Neuronal stem cell (in vitro differentiated cells): ENCODE measurements around the gene KIAA0586.

Source experiments
- DNase-seq: peaks from one replicate; pipeline ENCODE4 v3.0.0-alpha.2; 2013; ENCODE audit warnings: low spot score
- H2AFZ ChIP-seq: one replicate; pipeline ENCODE4 v1.6.1; 2013; ENCODE audit warnings: mild to moderate bottlenecking, low read length, inconsistent platforms
- H2AK5ac ChIP-seq: 2 replicates; pipeline ENCODE4 v1.6.1; 2013; ENCODE audit warnings: low read depth, mild to moderate bottlenecking, inconsistent platforms, low read length, moderate library complexity, mixed read lengths
- H2BK120ac ChIP-seq: 2 replicates; pipeline ENCODE4 v1.6.1; 2013; ENCODE audit warnings: low read depth, mild to moderate bottlenecking, inconsistent platforms, low read length, moderate library complexity, mixed read lengths
- H2BK12ac ChIP-seq: one replicate; pipeline ENCODE4 v1.6.1; 2013; ENCODE audit warnings: low read length, inconsistent platforms
- H2BK15ac ChIP-seq: 2 replicates; pipeline ENCODE4 v1.6.1; 2013; ENCODE audit warnings: mild to moderate bottlenecking, low read length, inconsistent platforms, mixed read lengths
- H2BK5ac ChIP-seq: one replicate; pipeline ENCODE4 v1.6.1; 2013; ENCODE audit warnings: inconsistent platforms, mild to moderate bottlenecking, low read length, moderate library complexity
- H3K14ac ChIP-seq: one replicate; pipeline ENCODE4 v1.6.1; 2013; ENCODE audit warnings: low read length, inconsistent platforms
- H3K18ac ChIP-seq: 2 replicates; pipeline ENCODE4 v1.6.1; 2013; ENCODE audit warnings: low read length, inconsistent platforms
- H3K23ac ChIP-seq: 2 replicates; pipeline ENCODE4 v1.6.1; 2013; ENCODE audit warnings: low read depth, mild to moderate bottlenecking, mixed read lengths, low read length, inconsistent platforms; ENCODE audit not compliant: poor library complexity
- H3K27ac ChIP-seq: replicated peaks from 3 replicates; pipeline ENCODE4 v1.5.1; 2013; ENCODE audit warnings: low read length, inconsistent platforms
- H3K27me3 ChIP-seq, 3 experiments: 2 replicates each; pipeline ENCODE4 v1.6.1; 2013; ENCODE audit warnings: low read length in 3 of 3, mild to moderate bottlenecking in 2 of 3, inconsistent platforms in 1 of 3, low read depth in 1 of 3, mixed read lengths in 1 of 3, moderate library complexity in 1 of 3; ENCODE audit not compliant: control insufficient read depth in 3 of 3, insufficient read depth in 3 of 3
- H3K36me3 ChIP-seq, 2 donors: replicated peaks in 1 of 2; 2 replicates each; pipeline ENCODE4 v1.6.1; 2013; ENCODE audit warnings: low read length in 2 of 2; ENCODE audit not compliant: control insufficient read depth in 2 of 2, insufficient read depth in 2 of 2
- H3K4ac ChIP-seq: 2 replicates; pipeline ENCODE4 v1.6.1; 2013; ENCODE audit warnings: inconsistent platforms, mild to moderate bottlenecking, low read length, moderate library complexity
- H3K4me1 ChIP-seq, 2 donors: 1 replicate in 1 of 2; 2 replicates in 1 of 2; pipeline ENCODE4 v1.6.1; 2013; ENCODE audit warnings: low read length in 2 of 2, low read depth in 1 of 2; ENCODE audit not compliant: control insufficient read depth in 2 of 2, insufficient read depth in 1 of 2
- H3K4me2 ChIP-seq: one replicate; pipeline ENCODE4 v1.6.1; 2013; ENCODE audit warnings: mild to moderate bottlenecking, low read length, inconsistent platforms; ENCODE audit not compliant: insufficient read depth, poor library complexity, severe bottlenecking
- H3K4me3 ChIP-seq, 2 donors: 2 replicates each; pipeline ENCODE4 v1.5.1; 2013; ENCODE audit warnings: low read length in 2 of 2, mild to moderate bottlenecking in 2 of 2, inconsistent platforms in 1 of 2, moderate library complexity in 1 of 2
- H3K79me1 ChIP-seq: one replicate; pipeline ENCODE4 v1.6.1; 2013; ENCODE audit warnings: low read depth, mild to moderate bottlenecking, inconsistent platforms, low read length, moderate library complexity
- H3K9ac ChIP-seq: one replicate; pipeline ENCODE4 v1.6.1; 2013; ENCODE audit warnings: mild to moderate bottlenecking, low read depth, low read length, inconsistent platforms; ENCODE audit not compliant: poor library complexity
- H3K9me3 ChIP-seq, 2 donors: replicated peaks in 1 of 2; 2 replicates each; pipeline versions ENCODE3 to v1.6.1; 2013; ENCODE audit warnings: low read length in 2 of 2, mild to moderate bottlenecking in 2 of 2, inconsistent platforms in 1 of 2, low read depth in 1 of 2, mixed read lengths in 1 of 2, moderate library complexity in 1 of 2; ENCODE audit not compliant: control insufficient read depth in 2 of 2, insufficient read depth in 1 of 2
- H4K8ac ChIP-seq: one replicate; pipeline ENCODE4 v1.6.1; 2013; ENCODE audit warnings: low read depth, mild to moderate bottlenecking, inconsistent platforms, low read length, moderate library complexity
- H4K91ac ChIP-seq: one replicate; pipeline ENCODE4 v1.6.1; 2013; ENCODE audit warnings: low read length, low read depth, mild to moderate bottlenecking, inconsistent platforms; ENCODE audit not compliant: poor library complexity
- WGBS, 2 donors: extraction: QIAGEN DNeasy Blood & Tissue Kit; methylation state at CpG; one replicate each; pipeline ENCODE4 v1.1.7; 2013; ENCODE audit warnings: missing lambda C conversion rate in 2 of 2, mixed read lengths in 1 of 2; ENCODE audit not compliant: insufficient read length in 2 of 2, insufficient replicate concordance in 1 of 2; ENCODE audit errors: extremely low coverage in 2 of 2; 5-methylcytosine and 5-hydroxymethylcytosine counted together

KIAA0586 gene

GRCh38 chr14:58557242-58557641 lies 129.7 kb downstream of the KIAA0586 start:
- Histone ChIP-seq H3K18ac (peak overlapping the region; percentile 84), H3K9me3 (no peaks in the 10 kb centered on the region), H2BK120ac (no peak overlapping the region), H3K23ac (no peak overlapping the region), H3K9ac (no peak overlapping the region), H4K91ac (no peak overlapping the region), H3K4me1 (peaks cover 0 to 2% of the 10 kb centered on the region in 2 donors), H3K27ac (no peak overlapping the region), H3K79me1 (no peaks in the 10 kb centered on the region), H2AFZ (no peak overlapping the region), H3K36me3 (no peaks in the 10 kb centered on the region), H2BK15ac (peak overlapping the region; percentile 33), H2BK12ac (peak overlapping the region; percentile 8), H3K4me2 (no peak overlapping the region), H3K14ac (peak overlapping the region; percentile 32), H2AK5ac (peak overlapping the region; percentile 52), H3K4ac (no peak overlapping the region), H4K8ac (no peak overlapping the region), H3K4me3 (no peak overlapping the region), H3K27me3 (no peaks in the 10 kb centered on the region), H2BK5ac (no peak overlapping the region)
- no peak for DNase-seq
- no CpG with 5 or more reads among the region's 4 CpGs for WGBS, 2 donors

GRCh38 chr14:58560208-58560607 lies 132.7 kb downstream of the KIAA0586 start:
- H3K9ac ChIP-seq: no peak overlapping the region
- H2BK12ac ChIP-seq: no peak overlapping the region
- no peak overlapping the region for H4K8ac ChIP-seq
- no peak overlapping the region for H2BK5ac ChIP-seq
- no peak overlapping the region for H4K91ac ChIP-seq
- H3K9me3 ChIP-seq: no peaks in the 10 kb centered on the region
- no peak overlapping the region for H3K4me3 ChIP-seq
- H2BK120ac ChIP-seq: no peak overlapping the region
- H3K4me2 ChIP-seq: no peak overlapping the region
- no peak overlapping the region for H3K14ac ChIP-seq
- H3K4me1 ChIP-seq: peaks cover 2 to 3% of the 10 kb centered on the region in 2 donors
- no peak overlapping the region for H3K18ac ChIP-seq
- no peak overlapping the region for H3K4ac ChIP-seq
- H2AK5ac ChIP-seq: no peak overlapping the region
- no peak overlapping the region for H3K27ac ChIP-seq
- no peaks in the 10 kb centered on the region for H3K27me3 ChIP-seq
- H3K36me3 ChIP-seq: no peaks in the 10 kb centered on the region
- no peak overlapping the region for H2BK15ac ChIP-seq
- no peak overlapping the region for H2AFZ ChIP-seq
- no peaks in the 10 kb centered on the region for H3K79me1 ChIP-seq
- DNase-seq: no peak
- no CpG with 5 or more reads among the region's 3 CpGs for WGBS, 2 donors
- no peak overlapping the region for H3K23ac ChIP-seq

GRCh38 chr14:58562141-58562540 lies 134.6 kb downstream of the KIAA0586 start:
- Histone ChIP-seq H3K14ac (no peak overlapping the region), H4K91ac (no peak overlapping the region), H2BK12ac (no peak overlapping the region), H3K9me3 (no peaks in the 10 kb centered on the region), H3K4me1 (peaks cover 3 to 4% of the 10 kb centered on the region in 2 donors), H3K79me1 (no peaks in the 10 kb centered on the region), H3K9ac (no peak overlapping the region), H2BK5ac (no peak overlapping the region), H4K8ac (no peak overlapping the region), H3K27ac (no peak overlapping the region), H3K36me3 (no peaks in the 10 kb centered on the region), H3K4me2 (no peak overlapping the region), H3K27me3 (no peaks in the 10 kb centered on the region), H2AK5ac (no peak overlapping the region), H2BK120ac (no peak overlapping the region), H2BK15ac (no peak overlapping the region), H2AFZ (no peak overlapping the region), H3K23ac (no peak overlapping the region), H3K4me3 (no peak overlapping the region), H3K18ac (no peak overlapping the region), H3K4ac (no peak overlapping the region)
- WGBS, 2 donors: no CpG with 5 or more reads among the region's 2 CpGs
- no peak for DNase-seq

- WGBS, 2 donors: no CpG with 5 or more reads among the region's 3 CpGs
- no peak overlapping the region for H3K18ac ChIP-seq
- H3K27me3 ChIP-seq: no peaks in the 10 kb centered on the region
- peaks cover 2 to 3% of the 10 kb centered on the region in 2 donors for H3K4me1 ChIP-seq
- H3K27ac ChIP-seq: no peak overlapping the region
- no peak overlapping the region for H2BK5ac ChIP-seq
- H3K4me3 ChIP-seq: no peak overlapping the region
- H4K91ac ChIP-seq: no peak overlapping the region
- DNase-seq: no peak
- no peak overlapping the region for H2BK12ac ChIP-seq
- no peak overlapping the region for H2AK5ac ChIP-seq
- H3K9ac ChIP-seq: no peak overlapping the region
- no peak overlapping the region for H3K4ac ChIP-seq
- H2BK120ac ChIP-seq: no peak overlapping the region
- no peaks in the 10 kb centered on the region for H3K79me1 ChIP-seq
- no peak overlapping the region for H3K4me2 ChIP-seq
- no peaks in the 10 kb centered on the region for H3K9me3 ChIP-seq
- H2AFZ ChIP-seq: no peak overlapping the region
- H2BK15ac ChIP-seq: no peak overlapping the region
- no peak overlapping the region for H3K23ac ChIP-seq
- no peak overlapping the region for H4K8ac ChIP-seq
- H3K14ac ChIP-seq: no peak overlapping the region
- no peaks in the 10 kb centered on the region for H3K36me3 ChIP-seq
Observed at GRCh38 chr14:58563978-58564377, 136.5 kb downstream of the KIAA0586 start.
